Inflammatory macrophage treated with lipopolysaccharide for 4 hours (primary cell): ENCODE measurements around the gene ATRIP.

Experiments
- DNase-seq: peaks from one replicate; pipeline ENCODE4 v3.0.0-alpha.2; 2020

Gene ATRIP

DNA sequence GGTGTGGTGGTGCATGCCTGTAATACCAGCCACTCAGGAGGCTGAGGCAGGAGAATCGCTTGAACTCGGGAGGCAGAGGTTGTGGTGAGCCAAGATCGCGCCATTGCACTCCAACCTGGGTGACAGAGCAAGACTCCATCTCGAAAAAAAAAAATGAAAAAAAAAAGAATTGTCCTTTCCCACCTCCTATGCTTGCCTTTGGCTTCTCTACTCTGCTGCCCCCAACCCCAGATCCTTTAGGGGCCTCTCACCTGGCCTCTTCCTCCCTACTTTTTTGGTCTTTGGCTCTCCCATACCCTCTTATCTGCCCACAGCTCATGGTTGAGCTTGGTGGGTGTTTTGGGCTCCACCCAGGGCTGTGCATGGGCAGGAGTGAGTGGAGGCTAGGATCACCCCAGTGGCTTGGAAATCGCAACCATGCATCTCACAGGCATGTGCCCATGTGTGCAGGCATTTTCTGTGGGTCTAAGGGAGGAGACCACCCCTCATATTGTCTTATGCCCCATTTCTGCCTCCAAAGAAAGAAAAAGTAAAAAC, 59.5 kb downstream of the ATRIP start:
- DNase-seq = no peak

DNA sequence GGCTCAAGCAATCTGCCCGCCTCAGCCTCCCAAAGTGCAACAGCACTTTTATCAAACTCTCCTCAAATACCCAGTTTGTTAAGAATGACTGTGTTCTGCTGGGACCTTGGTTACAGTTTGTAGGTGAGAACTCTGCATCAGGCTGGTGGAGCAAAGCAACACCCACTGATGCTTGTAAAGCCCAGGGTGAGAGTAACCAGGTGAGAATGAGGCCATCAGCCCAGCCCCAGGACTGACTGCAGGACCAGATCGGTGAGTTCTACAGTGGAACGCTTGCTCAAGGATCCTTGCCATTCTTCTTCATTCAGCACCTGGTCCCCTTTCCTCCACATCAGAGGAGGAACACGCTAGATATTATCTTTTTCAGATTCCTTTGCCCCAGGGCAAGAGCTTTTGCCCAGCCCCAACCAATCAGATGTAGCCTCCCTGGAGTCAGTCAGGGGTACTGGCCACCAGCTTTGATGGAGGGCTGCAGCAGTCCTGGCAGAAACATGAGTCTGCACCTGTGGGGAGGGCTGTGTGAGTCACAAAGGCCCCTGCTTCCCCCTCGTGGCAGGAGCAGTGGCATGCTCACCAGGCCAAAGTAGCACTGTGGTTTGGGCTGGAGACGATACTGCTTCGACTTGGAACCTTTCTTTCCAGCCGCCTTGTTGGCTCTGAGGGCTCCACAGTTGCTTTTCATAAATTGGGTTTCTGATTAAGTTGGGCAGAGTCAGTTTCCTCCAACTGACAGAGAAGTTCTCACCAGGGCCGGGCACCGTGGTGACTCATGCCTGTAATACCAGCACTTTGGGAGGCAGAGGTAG, 60.9 kb downstream of the ATRIP start:
- DNase-seq = no peak

DNA sequence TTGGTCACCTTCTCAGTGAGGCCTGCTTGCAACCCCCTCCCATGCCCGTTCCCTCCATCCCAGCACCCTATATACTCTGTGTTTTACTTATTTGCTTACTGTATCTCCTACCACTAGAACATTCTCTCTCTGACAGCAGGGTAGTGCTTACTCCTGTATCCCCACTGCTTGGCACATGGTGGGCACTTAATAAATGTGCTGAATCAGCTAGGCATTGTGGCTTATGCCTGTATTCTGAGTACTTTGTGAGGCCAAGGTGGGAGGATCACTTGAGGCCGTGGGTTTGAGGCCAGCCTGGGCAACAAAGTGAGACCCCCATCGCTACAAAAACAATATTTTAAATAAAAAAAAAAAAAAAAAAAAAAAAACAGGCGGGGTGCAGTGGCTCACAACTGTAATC, 65.0 kb downstream of the ATRIP start:
- no peak for DNase-seq

DNA sequence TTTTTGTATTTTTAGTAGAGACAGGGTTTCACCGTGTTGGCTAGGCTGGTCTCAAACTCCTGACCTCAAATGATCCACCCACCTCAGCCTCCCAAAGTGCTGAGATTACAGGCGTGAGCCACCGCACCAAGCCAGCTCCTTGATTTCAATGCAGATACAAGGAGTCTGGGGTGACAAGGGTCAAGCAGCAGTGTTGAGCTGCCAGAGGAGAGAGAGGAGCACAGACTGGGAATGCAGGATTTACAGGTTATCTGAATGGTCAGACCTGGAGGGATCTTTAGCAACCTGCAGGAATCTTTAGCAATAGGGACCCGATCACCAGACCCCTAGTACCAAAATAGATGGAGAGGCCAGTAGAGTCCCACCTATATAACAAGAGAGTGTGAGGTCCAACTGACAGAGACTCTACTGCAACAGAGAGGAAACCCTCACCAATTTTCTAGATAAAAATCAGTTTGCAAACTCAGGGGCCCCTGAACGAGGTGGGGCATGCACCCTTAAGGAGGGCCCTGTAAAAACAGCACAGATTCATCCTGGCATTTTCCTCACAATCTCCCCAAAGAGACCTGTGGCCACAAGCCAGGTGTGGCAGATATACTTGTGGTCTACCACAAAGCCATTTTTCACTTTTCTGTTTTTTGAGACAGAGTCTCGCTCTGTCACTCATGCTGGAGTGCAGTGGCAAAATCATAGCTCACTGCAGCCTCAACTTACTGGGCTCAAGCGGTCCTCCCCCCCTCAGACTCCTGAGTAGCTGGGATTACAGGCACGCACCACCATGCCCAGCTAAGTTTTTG, 68.1 kb downstream of the ATRIP start:
- DNase-seq = no peak
